GM12878 (cell line): Measurements from ENCODE around the gene YIF1B. TPM values are rescaled to one million over a fixed set of nuclear protein-coding genes. Genes with fewer than 3 reads are reported as not detected.

Experiments
- ATAC-seq: fragments of 200-7000 bp; cut with Tn5 transposase; 3 replicates; pipeline ENCODE4 v1.9.1; 2020; ENCODE audit warnings: mild to moderate bottlenecking, moderate library complexity
- BruUV-seq: library from RNA; stranded (reverse); fragments of 400-500 nt; replicated peaks from 2 replicates; lab custom pipeline; 2021; lab: Mats Ljungman, UMichigan
- CTCF ChIA-PET: fragments of 300-600 bp; sonication (Branson Sonifier 250); formaldehyde crosslinking; extraction: SDS; loops from one replicate; lab custom pipeline; 2021; ENCODE audit warnings: inconsistent platforms; lab: Yijun Ruan, JAX
- POLR2A ChIA-PET: fragments of 350-600 bp; formaldehyde crosslinking; extraction: SDS; loops from one replicate; lab custom pipeline; 2021; ENCODE audit warnings: inconsistent platforms; lab: Charles Lee
- RAD21 ChIA-PET: fragments of 300-600 bp; sonication (Branson Sonifier 250); formaldehyde crosslinking; loops from one replicate; lab custom pipeline; 2023; ENCODE audit warnings: antibody characterized with exemption; ENCODE audit not compliant: unreplicated experiment; lab: Charles Lee
- SMC1A ChIA-PET: fragments of 300-600 bp; sonication (Branson Sonifier 250); formaldehyde crosslinking; loops from one replicate; lab custom pipeline; 2023; ENCODE audit not compliant: unreplicated experiment, uncharacterized antibody; lab: Charles Lee
- DNase-seq: peaks from one replicate; pipeline ENCODE4 v3.0.0-alpha.2; 2011; ENCODE audit warnings: low read depth, low spot score
- FAIRE-seq: peaks from 3 replicates; lab custom pipeline; 2011; peaks lifted over from hg19 to GRCh38; lab: Jason Lieb, UNC
- H2AFZ ChIP-seq: 2 replicates; pipeline ENCODE4 v1.6.0; 2011; ENCODE audit warnings: low read depth, low read length, control low read depth; ENCODE audit not compliant: control insufficient read depth
- H3K27ac ChIP-seq: 2 replicates; pipeline ENCODE4 v1.5.1; 2011; ENCODE audit warnings: control low read depth; ENCODE audit not compliant: control insufficient read depth, insufficient read depth
- H3K27me3 ChIP-seq, 2 experiments: replicated peaks in 1 of 2; 2 replicates each; pipeline versions ENCODE4 v1.6.0 to v1.6.1; 2011; ENCODE audit warnings: low read length in 1 of 2; ENCODE audit not compliant: control insufficient read depth in 2 of 2, insufficient read depth in 2 of 2
- H3K36me3 ChIP-seq, 2 experiments: 2 replicates each; pipeline ENCODE4 v1.5.1; 2011; ENCODE audit warnings: low read length in 1 of 2; ENCODE audit not compliant: control insufficient read depth in 2 of 2, insufficient read depth in 2 of 2
- H3K4me1 ChIP-seq: 2 replicates; pipeline ENCODE4 v1.6.1; 2011; ENCODE audit warnings: mild to moderate bottlenecking, low read length, moderate library complexity, mixed read lengths; ENCODE audit not compliant: control insufficient read depth, insufficient read depth
- H3K4me2 ChIP-seq: 2 replicates; pipeline ENCODE4 v1.6.0; 2011; ENCODE audit warnings: control low read depth; ENCODE audit not compliant: control insufficient read depth, insufficient read depth
- H3K4me3 ChIP-seq: fragments of 200-600 bp; sonication (generic); 2 replicates; pipeline ENCODE4 v1.5.1; 2016
- H3K79me2 ChIP-seq: 2 replicates; pipeline ENCODE4 v1.6.0; 2011; ENCODE audit warnings: low read length; ENCODE audit not compliant: control insufficient read depth, insufficient read depth
- H3K9ac ChIP-seq: 2 replicates; pipeline ENCODE4 v1.8.0; 2011; ENCODE audit warnings: low read length, control low read depth, mixed read lengths; ENCODE audit not compliant: control insufficient read depth, insufficient read depth
- H3K9me3 ChIP-seq: replicated peaks from 3 replicates; pipeline ENCODE4 v1.5.1; 2011; ENCODE audit warnings: mild to moderate bottlenecking, low read length; ENCODE audit not compliant: control insufficient read depth, insufficient read depth
- H4K20me1 ChIP-seq: 2 replicates; pipeline ENCODE4 v1.6.0; 2011; ENCODE audit not compliant: control insufficient read depth, insufficient read depth
- ATF3 ChIP-seq: IDR thresholded peaks from 2 replicates; pipeline ENCODE4 v1.6.1; 2011; ENCODE audit warnings: low read depth, mild to moderate bottlenecking, low read length, moderate library complexity, borderline replicate concordance; ENCODE audit errors: extremely low read depth
- CEBPB ChIP-seq, 2 experiments: fragments of 150-350 bp in 1 of 2; IDR thresholded peaks; 2 replicates each; pipeline ENCODE4 v1.6.1; 2012 to 2014; ENCODE audit warnings: low read depth in 2 of 2, low read length in 2 of 2, borderline replicate concordance in 1 of 2, inconsistent platforms in 1 of 2
- EED ChIP-seq: sonication (generic); IDR thresholded peaks from 2 replicates; pipeline ENCODE4 v1.6.1; 2016; ENCODE audit warnings: antibody characterized with exemption, low read depth
- EZH2 ChIP-seq: IDR thresholded peaks from 2 replicates; pipeline ENCODE4 v1.6.1; 2012; ENCODE audit warnings: low read depth, mild to moderate bottlenecking, control low read depth, inconsistent platforms, low read length, borderline replicate concordance; ENCODE audit not compliant: control insufficient read depth
- NKRF ChIP-seq: fragments of 450-650 bp; conservative IDR thresholded peaks from 2 replicates; pipeline ENCODE4 v1.6.1; 2017; ENCODE audit warnings: mild to moderate bottlenecking, moderate library complexity
- NR2C1 ChIP-seq: fragments of 450-650 bp; IDR thresholded peaks from 2 replicates; pipeline ENCODE4 v1.6.1; 2017; ENCODE audit warnings: antibody characterized with exemption, mild to moderate bottlenecking, moderate library complexity
- REST ChIP-seq: IDR thresholded peaks from 2 replicates; pipeline ENCODE4 v1.6.1; 2012; ENCODE audit warnings: mild to moderate bottlenecking, low read depth, low read length
- USF2 ChIP-seq: IDR thresholded peaks from 2 replicates; pipeline ENCODE4 v1.6.1; 2011; ENCODE audit warnings: low read depth, low read length, improper control_type of control experiment, borderline replicate concordance
- WRNIP1 ChIP-seq: IDR thresholded peaks from 2 replicates; pipeline ENCODE4 v1.6.1; 2011; ENCODE audit warnings: low read depth, low read length, improper control_type of control experiment, borderline replicate concordance
- ZNF592 ChIP-seq: fragments of 450-650 bp; IDR thresholded peaks from 2 replicates; pipeline ENCODE4 v1.6.1; 2017; ENCODE audit warnings: mild to moderate bottlenecking, moderate library complexity
- WGBS: methylation state at CpG from one replicate; pipeline ENCODE4 v1.1.6; 2016; ENCODE audit warnings: low lambda C conversion rate; ENCODE audit not compliant: insufficient replicate concordance, insufficient coverage; ENCODE audit errors: missing lambda C conversion rate; 5-methylcytosine and 5-hydroxymethylcytosine counted together
- in situ Hi-C: fragments of 300-500 bp; cut with MboI; formaldehyde crosslinking; loops from 9 replicates; pipeline ENCODE4 v1.14.3; 2018; ENCODE audit warnings: mixed read lengths
- intact Hi-C: fragments of 100-400 bp; cut with micrococcal nuclease; formaldehyde crosslinking; loops from one replicate; pipeline ENCODE4 v1.14.2; 2022; ENCODE audit not compliant: unreplicated experiment
- polyA plus RNA-seq, 11 experiments: library from polyadenylated mRNA; depleted of rRNA in 4 of 11; unstranded in 6 of 11; stranded (reverse) in 5 of 11; fragments of >200 nt; fragmentation: Nextera tagmentation in 4 of 11; fragmentation: Illumina TruSeq in 1 of 11; extraction: Ambion mirVana in 4 of 11; extraction: Trizol in 1 of 11; gene quantifications; 1 replicate in 1 of 11; 2 replicates in 10 of 11; pipeline versions ENCODE4 v1.2.1 to v1.2.3, GENCODE V29; 2011 to 2016; ENCODE audit warnings: inconsistent platforms in 2 of 11, missing spikeins in 2 of 11, low read depth in 1 of 11
- total RNA-seq, 4 experiments: library from RNA; depleted of rRNA in 3 of 4; stranded (reverse); fragments of >200 nt in 3 of 4; fragmentation: Illumina TruSeq in 1 of 4; extraction: Trizol in 1 of 4; gene quantifications; 2 replicates each; pipeline versions ENCODE4 v1.2.1 to v1.2.3, GENCODE V29; 2013 to 2021

YIF1B gene
- total and polyA plus RNA-seq, 10 of the 15 experiments (the other 5 are each of a cell fraction or from before 2014, with no cell fraction given): 1.3 to 106 (median 53.5) TPM

GRCh38 chr19:38277549-38277948 lies 38.2 kb downstream of the YIF1B start (continued):
- TF ChIP-seq ZNF592 (no peak), NR2C1 (no peak), EED (no peak), EZH2 (no peak), WRNIP1 (no peak)
- TF ChIP-seq, all 136 proteins: peak for 0

GRCh38 chr19:38276942-38277517 lies 38.7 kb downstream of the YIF1B start:
- 58% methylated on average over 7 of the region's 7 CpGs for WGBS
- ChIA-PET RAD21 (no interaction called here), CTCF (interaction anchor here (1.1 to 1.3 kb wide), 2 partner anchors 11 to 33 kb away, joined by 3 to 4 read pairs; no protein-coding TSS in a partner anchor), SMC1A (no interaction called here), POLR2A (no interaction called here)
- H3K36me3 ChIP-seq: no peaks in the 10 kb centered on the region
- no peaks in the 10 kb centered on the region for H4K20me1 ChIP-seq
- no peaks in the 10 kb centered on the region for H3K9me3 ChIP-seq
- H3K4me3 ChIP-seq: no peak overlapping the region
- FAIRE-seq (no peak), ATAC-seq (no peak), DNase-seq (no peak)
- no peaks in the 10 kb centered on the region; a peak in 1 of 4 replicates for H3K27me3 ChIP-seq
- no peak overlapping the region for H3K9ac ChIP-seq
- H3K4me2 ChIP-seq: no peak overlapping the region
- in situ Hi-C loops (no loop called here), intact Hi-C loops (no loop called here)
- no peak overlapping the region for H3K27ac ChIP-seq
- no peak overlapping the region for H2AFZ ChIP-seq
- no peaks in the 10 kb centered on the region for H3K4me1 ChIP-seq
- H3K79me2 ChIP-seq: no peaks in the 10 kb centered on the region
- BruUV-seq: no TSS peak
- TF ChIP-seq REST (no peak), USF2 (no peak), CEBPB (IDR thresholded peaks at IDR 0.05; ENCODE audit: borderline replicate concordance in 1 of 2, low read depth in 2 of 2, low read length in 2 of 2) (no peak), ATF3 (no peak), NKRF (no peak)
